Suppressor macrophage (primary cell): Measurements from ENCODE around the gene CIAO2A.
"Not testable (repeated sequence)": the region's sequence is repeated elsewhere in the genome, so short reads cannot be mapped to it uniquely, and the experiment has no call there.

Experiments
- DNase-seq, 4 experiments: peaks; one replicate each; pipeline ENCODE4 v3.0.0-alpha.2; 2020 to 2022

The CIAO2A gene

GRCh38 chr15:64070965-64071851 lies 22.4 kb downstream of the CIAO2A start:
- DNase-seq, result peak; percentile 86 to 94 (median 89)

DNA sequence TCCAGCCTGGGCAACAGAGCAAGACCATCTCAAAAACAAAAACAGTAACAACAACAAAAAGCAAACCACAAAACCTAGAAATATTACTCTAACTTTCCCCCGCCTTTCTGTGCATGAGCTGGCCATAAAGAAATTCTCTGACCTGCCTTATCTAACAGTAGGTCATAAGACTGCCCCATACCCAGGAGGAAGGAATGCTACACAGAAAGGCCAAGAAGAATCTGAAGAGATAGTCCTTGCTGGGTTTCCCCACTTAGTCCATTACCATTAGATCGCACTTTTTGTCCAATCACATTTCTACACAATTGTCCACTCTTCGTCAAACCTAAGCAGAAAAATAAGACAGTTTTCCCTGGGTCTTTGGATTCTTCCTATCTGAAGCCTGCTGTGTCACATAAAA lies 23.5 kb downstream of the CIAO2A start:
- DNase-seq, result peak in 1 of 4 experiments; percentile 42

DNA sequence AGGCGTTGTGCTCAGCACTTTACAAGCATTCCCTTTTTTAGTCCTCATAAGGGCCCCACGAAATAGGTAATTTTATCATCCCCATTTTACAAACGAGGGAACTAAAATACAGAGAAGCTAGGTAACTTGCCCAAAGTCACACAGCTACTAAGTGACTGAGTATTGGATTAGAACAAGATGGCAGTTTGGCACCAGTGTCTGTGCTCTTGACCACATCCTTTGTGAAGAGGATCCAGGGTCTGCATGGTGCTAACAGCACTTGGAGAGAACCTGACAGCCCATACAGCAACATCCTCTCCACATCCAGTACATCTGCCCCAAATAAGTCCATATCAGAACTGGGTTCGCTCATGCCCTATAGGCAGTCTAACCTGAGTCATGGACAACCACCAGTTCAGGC lies 25.5 kb downstream of the CIAO2A start:
- no peak for DNase-seq

- DNase-seq, result peak; percentile 76 to 88 (median 82)
These were observed 26.0 kb downstream of the CIAO2A start for GRCh38 chr15:64067564-64068030.

DNA sequence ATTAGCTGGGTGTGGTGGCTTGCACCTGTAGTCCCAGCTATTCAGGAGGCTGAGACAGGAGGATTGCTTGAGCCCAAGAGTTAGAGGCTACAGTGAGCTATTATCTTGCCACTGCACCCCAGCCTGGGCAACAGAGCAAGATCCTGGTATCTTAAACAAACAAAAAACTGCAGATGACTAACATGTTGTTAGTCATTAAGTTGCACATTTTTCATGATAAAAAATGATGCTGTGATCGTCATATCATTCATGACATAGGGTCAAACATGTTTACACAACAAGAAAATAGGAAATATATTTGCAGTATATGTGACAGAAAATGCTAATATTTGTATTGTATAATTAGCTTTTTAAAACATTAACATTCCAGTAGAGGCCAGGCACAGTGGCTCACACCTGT lies 27.2 kb downstream of the CIAO2A start:
- peak in 1 of 4 experiments; percentile 52 for DNase-seq

GRCh38 chr15:64060716-64061115 lies 32.9 kb downstream of the CIAO2A start:
- DNase-seq, result no peak

DNA sequence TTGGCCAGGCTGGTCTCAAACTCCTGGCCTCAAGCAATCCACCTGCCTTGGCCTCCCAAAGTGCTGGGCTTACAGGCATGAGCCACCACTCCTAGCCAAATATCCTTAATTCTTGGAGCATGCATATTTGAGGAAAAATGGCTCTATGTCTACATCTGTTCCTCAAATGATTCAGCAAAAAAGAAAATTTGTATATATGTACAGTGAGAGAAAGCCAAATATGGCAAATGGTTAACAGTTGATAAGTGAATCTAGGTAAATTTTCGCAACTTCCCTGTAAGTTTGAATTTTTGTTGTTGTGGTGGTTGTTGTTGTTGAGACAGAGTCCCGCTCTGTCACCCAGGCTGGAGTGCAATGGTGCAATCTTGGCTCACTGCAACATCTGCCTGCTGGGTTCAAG lies 34.5 kb downstream of the CIAO2A start:
- not testable (repeated sequence) for DNase-seq

DNA sequence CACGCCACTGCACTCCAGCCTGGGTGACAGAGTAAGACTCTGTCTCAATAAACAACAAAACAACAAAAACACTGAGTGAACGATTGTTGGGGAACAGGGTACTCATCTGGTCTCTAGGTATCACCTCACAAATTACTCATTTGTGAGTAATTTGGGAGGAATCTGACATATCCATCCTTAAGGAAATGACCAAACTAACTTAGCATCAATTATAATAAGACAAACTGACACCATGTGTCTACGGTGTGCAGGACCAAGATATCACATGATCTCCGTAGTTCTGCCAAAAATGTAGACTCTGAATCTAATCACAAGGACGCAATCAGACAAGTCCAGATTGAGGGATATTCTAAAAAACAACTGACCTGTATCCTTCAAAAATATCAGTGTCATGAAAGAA lies 35.4 kb downstream of the CIAO2A start:
- no peak for DNase-seq

GRCh38 chr15:64053674-64054073 lies 40.0 kb downstream of the CIAO2A start:
- DNase-seq, result not testable (repeated sequence)

- no peak for DNase-seq
These were observed 40.6 kb downstream of the CIAO2A start for GRCh38 chr15:64052925-64053491.

DNA sequence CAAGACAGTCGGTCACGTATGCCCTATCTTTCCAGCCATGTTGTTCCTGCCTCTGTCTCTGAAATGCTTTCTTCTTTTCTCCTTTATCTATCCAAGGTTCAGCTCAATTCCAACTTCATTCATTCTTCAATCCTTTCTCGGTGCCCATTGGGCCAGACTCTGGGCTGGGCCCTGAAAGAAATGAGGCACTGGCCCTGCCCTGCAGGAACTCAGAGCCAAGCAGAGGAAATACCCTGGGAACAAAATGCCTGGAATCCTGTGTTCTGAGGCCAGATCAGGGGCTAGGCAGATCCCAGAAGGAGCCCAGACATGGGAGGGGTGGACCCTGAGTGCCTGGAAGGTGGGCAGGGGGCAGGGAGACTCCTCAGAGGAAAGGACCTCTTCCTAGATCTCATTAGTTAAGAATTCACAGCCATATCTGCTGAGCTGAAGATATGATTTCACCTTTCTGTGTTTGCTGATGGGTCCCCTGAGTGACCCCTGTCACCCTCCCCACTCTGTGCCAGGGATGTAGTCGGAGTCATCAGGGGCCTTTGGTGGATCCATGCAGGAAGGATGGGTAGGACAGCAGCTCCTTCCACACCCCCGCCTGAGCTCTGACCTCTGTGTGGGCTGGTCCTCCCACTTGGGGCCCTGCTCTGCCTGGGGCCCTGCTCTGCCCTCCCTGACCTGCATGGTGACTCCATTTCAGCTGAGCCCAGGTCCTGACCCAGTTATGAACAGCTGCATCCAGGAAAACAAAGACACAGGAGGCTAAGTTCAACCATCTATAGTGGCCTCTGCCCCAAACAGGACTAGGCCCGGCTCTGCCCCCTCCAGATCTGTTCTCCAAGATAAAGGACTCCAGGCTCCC lies 42.0 kb downstream of the CIAO2A start:
- DNase-seq, result peak in 3 of 4 experiments; percentile 32 to 36 (median 34)

DNA sequence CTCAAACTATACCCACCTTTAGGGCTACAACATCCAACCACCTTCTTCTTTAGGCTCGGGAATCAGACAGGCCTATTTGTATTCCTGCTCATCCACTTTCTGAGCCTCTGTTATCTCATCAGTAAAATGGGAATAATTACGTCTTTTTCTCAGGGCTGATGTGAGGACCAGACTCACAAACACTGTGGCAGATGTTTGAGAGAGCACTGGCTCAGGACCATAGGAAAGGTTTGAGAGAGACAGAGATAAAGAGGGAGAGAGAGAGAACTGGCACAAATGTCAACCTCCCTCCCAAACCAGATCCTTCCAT lies 42.6 kb downstream of the CIAO2A start:
- DNase-seq, result no peak

DNA sequence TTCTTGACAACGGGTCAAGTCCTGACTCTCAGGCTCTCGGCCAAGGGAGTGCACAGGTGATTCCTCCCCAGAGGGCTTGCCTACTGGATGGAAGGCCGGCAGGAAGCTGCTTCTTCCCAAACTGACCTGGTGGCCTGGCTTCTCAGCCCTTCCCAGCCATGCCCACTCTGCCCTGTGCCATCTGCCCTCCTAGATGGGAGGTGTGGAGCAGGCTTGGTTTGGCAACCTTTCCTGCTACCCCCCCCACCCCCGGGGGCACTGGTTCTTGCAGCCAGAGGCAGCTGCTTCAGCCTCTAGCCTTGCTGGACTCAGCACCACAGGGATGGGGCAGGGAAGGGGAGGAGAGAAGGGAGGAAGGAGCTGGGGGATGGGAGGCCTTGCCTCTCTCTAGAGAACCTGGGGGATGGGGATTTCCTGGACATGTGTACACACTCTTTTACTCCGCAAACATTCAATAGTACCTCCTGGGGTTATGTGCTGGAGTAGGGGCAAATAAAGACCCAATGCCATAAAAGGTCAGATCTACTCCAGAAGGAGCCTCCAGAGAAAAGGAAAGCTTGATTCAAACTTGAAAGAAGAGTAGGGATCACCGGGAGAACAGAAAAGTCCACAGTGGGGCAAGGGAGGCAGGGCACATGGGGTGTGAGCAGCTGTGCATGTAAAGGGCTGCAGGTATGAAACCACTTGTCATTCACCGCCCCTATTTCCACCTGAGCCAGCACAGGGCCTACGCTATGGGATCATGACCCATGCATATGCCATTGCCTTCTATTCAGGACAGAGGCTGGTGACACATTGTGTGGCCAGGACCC lies 43.2 kb downstream of the CIAO2A start:
- DNase-seq, result no peak

DNA sequence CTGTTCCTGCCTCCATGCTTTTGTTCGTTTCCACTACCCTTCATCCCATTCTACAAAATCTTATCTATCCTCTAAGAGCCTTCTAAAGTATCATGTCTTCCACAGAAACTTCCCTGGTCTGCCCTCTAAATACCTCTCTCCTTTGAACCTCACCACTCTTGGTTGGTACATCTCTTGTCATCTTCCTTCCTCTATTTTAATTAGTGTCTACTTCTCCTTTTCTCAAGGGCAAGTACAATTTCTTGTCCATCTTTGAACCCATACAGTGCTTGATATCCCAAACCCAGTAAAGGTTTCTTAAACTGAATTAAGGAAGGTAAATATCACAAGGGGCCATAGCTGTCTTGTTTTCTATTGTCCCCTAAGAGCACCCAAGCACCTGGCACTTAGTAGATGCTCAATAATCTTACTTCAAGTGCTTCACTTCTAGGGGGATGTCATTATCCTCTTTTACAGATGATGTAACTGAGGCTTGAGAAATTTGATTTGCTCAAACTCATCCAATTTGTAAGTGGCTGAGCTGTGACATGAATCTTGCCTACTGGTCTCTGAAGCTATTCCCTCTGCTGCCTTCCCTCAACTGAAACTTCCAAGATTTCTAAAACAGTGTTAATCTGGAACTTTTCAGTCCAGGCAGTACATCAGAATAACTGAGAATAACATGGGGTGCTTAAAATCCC lies 44.7 kb downstream of the CIAO2A start:
- DNase-seq, result peak in 3 of 4 experiments; percentile 44 to 78 (median 74)

- peak; percentile 70 to 92 (median 84) for DNase-seq
These were observed 47.1 kb downstream of the CIAO2A start, which contains the start of gene DAPK2 for GRCh38 chr15:64046421-64047153. DAPK2 (minus strand) TSS chr15:64046485; CDS start chr15:64040261, 6,224 bp downstream.

- DNase-seq, result no peak
These were observed 47.7 kb downstream of the CIAO2A start for GRCh38 chr15:64045774-64046420.

DNA sequence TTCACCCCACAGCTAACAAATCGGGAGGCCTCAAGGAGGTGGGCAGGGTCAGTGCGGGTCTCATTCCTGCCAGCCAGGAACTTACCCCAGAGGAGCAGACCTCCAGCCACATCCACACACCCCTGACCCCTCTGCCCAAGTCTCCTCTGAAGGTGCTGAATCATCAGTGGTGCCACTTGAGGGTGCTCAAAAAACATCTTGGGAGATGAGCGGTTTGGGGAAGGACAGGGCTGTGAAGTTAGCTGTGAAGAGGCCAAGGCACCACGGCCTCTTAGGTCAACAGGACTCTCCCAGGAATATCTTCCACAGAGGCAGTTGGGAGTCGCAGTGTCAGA lies 48.6 kb downstream of the CIAO2A start:
- no peak for DNase-seq

GRCh38 chr15:64044300-64045100 lies 49.1 kb downstream of the CIAO2A start:
- DNase-seq, result peak; percentile 35 to 63 (median 54)

DNA sequence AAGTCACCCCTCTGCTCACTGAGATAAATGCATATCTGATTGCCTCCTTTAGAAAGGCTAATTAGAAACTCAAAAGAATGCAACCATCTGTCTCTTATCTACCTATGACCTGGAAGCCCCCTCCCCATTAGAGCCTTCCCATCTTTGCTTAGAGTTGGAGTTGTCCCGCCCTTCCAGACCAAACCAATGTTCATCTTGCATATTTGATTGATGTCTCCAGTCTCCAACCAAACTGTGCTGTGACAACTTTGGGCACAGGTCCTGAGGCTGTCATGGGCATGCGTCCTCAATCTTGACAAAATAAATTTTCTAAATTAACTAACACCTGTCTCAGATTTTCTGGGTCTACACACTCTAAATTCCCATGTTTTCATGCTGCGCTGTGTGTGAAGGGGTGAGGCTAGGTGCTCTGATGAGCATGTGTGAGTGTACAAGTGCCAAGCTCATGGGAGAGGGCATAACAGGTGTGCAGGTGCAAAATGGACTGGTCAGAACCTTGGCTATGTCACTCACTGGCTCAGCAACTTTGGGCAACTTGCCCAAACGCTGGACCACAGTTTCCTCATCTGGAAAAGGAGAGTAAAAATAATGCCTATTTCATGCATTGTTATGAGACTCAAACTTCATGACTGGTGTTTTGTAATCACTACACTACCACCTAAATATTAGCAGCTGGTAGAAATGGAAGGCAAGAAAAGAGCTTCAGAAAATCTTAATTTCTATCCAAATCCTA lies 54.6 kb downstream of the CIAO2A start:
- peak; percentile 20 to 60 (median 44) for DNase-seq
